NCI-H446 treated with DMSO at 0.1 percent for 48 hours (cell line): Measurements from ENCODE around the gene ZNF423.

Experiments
- DNase-seq: peaks from one replicate; lab custom pipeline; 2025; lab: John Stamatoyannopoulos, UW

Gene ZNF423

GRCh38 chr16:49782405-49782804 is 73.5 kb downstream of the ZNF423 start:
- no peak for DNase-seq

- DNase-seq = no peak
Measured at GRCh38 chr16:49781401-49781800, 74.5 kb downstream of the ZNF423 start.

GRCh38 chr16:49780433-49780832 is 75.5 kb downstream of the ZNF423 start:
- no peak for DNase-seq

GRCh38 chr16:49779979-49780378 is 75.9 kb downstream of the ZNF423 start:
- DNase-seq = no peak

- DNase-seq = no peak
Measured at GRCh38 chr16:49778202-49778930, 77.5 kb downstream of the ZNF423 start.

- DNase-seq = no peak
Measured at GRCh38 chr16:49776734-49777133, 79.2 kb downstream of the ZNF423 start.

- DNase-seq = no peak
Measured at GRCh38 chr16:49776085-49776595, 79.8 kb downstream of the ZNF423 start.

- DNase-seq = no peak
Measured at GRCh38 chr16:49775581-49775980, 80.3 kb downstream of the ZNF423 start.

GRCh38 chr16:49775018-49775417 is 80.9 kb downstream of the ZNF423 start:
- no peak for DNase-seq

GRCh38 chr16:49773534-49774475 is 82.1 kb downstream of the ZNF423 start:
- DNase-seq = no peak

GRCh38 chr16:49767998-49768397 is 87.9 kb downstream of the ZNF423 start:
- no peak for DNase-seq

- no peak for DNase-seq
Measured at GRCh38 chr16:49767414-49767813, 88.5 kb downstream of the ZNF423 start.

- DNase-seq = no peak
Measured at GRCh38 chr16:49766225-49766624, 89.7 kb downstream of the ZNF423 start.

GRCh38 chr16:49763826-49764225 is 92.1 kb downstream of the ZNF423 start:
- no peak for DNase-seq

- DNase-seq = no peak
Measured at GRCh38 chr16:49760815-49761214, 95.1 kb downstream of the ZNF423 start.

GRCh38 chr16:49757559-49758069 is 98.3 kb downstream of the ZNF423 start:
- no peak for DNase-seq

GRCh38 chr16:49756775-49757558 is 98.9 kb downstream of the ZNF423 start:
- DNase-seq = no peak

- DNase-seq = no peak
Measured at GRCh38 chr16:49755716-49756505, 100.0 kb downstream of the ZNF423 start.

GRCh38 chr16:49755313-49755620 is 100.6 kb downstream of the ZNF423 start:
- DNase-seq = no peak

GRCh38 chr16:49754495-49755312 is 101.2 kb downstream of the ZNF423 start:
- no peak for DNase-seq
